Measurements from ENCODE around the gene ADGRB2. TPM values are rescaled to one million over a fixed set of nuclear protein-coding genes. Genes with fewer than 3 reads are reported as not detected.

ADGRB2 gene
- polyA plus RNA-seq, 3 donors: not detected

- WGBS (ENCODE audit: insufficient coverage): 52% methylated on average over 7 of the region's 7 CpGs
Measured at GRCh38 chr1:31746687-31747086, 17.5 kb downstream of the ADGRB2 start.

GRCh38 chr1:31745946-31746670, 18.0 kb downstream of the ADGRB2 start:
- H3K36me3 ChIP-seq (replicated peaks in 1 of 2; ENCODE audit: control insufficient read depth in 1 of 2, insufficient read depth in 2 of 2, low read length in 2 of 2): no peaks in the 10 kb centered on the region
- no peaks in the 10 kb centered on the region for H3K9me3 ChIP-seq (replicated peaks in 1 of 2; ENCODE audit: control insufficient read depth in 1 of 2, insufficient read depth in 1 of 2, low read length in 2 of 2)
- Mint-ChIP-seq H3K36me3 (no peaks in the 10 kb centered on the region), H3K27ac (peak overlapping the region in 1 of 7 donors; percentile 13), H3K9me3 (peaks cover 0 to 1% (median 0%) of the 10 kb centered on the region in 7 donors), H3K27me3 (ENCODE audit: low read depth in 3 of 3) (peaks cover 12 to 23% (median 23%) of the 10 kb centered on the region in 3 donors), H3K4me1 (peaks cover 16% of the 10 kb centered on the region), H3K4me3 (no peak overlapping the region)
- 55% methylated on average over 15 of the region's 15 CpGs for WGBS (ENCODE audit: insufficient coverage)
- H2AFZ ChIP-seq (ENCODE audit: insufficient read depth, low read depth, low read length, poor library complexity, severe bottlenecking): no peak overlapping the region
- H3K4me1 ChIP-seq (ENCODE audit: control insufficient read depth in 1 of 2, insufficient read depth in 2 of 2, low read length in 2 of 2): peaks cover 5 to 10% of the 10 kb centered on the region in 2 donors
- no peak overlapping the region for H3K27ac ChIP-seq (ENCODE audit: low read depth in 1 of 2, low read length in 2 of 2)
- H3K9ac ChIP-seq (ENCODE audit: insufficient read depth, low read length, poor library complexity, severe bottlenecking): no peak overlapping the region
- H3K4me2 ChIP-seq (replicated peaks; ENCODE audit: extremely low read depth, low read length, poor library complexity, severe bottlenecking): no peak overlapping the region
- no peaks in the 10 kb centered on the region for H4K20me1 ChIP-seq (ENCODE audit: insufficient read depth, low read length)
- H3K4me3 ChIP-seq (replicated peaks in 1 of 3; ENCODE audit: low read depth in 2 of 3, low read length in 3 of 3): no peak overlapping the region
- no peak for DNase-seq
- peak; percentile 31 for TF ChIP-seq CTCF (IDR thresholded peaks at IDR 0.05)
- no peaks in the 10 kb centered on the region for H3K79me2 ChIP-seq (ENCODE audit: insufficient read depth, low read length)
- intact Hi-C loops (cut with micrococcal nuclease): no loop called here
- peaks cover 0 to 10% of the 10 kb centered on the region in 2 donors for H3K27me3 ChIP-seq (ENCODE audit: control insufficient read depth in 2 of 2, insufficient read depth in 2 of 2, low read length in 2 of 2)

More at GRCh38 chr1:31746687-31747086, 17.5 kb downstream of the ADGRB2 start:
- Histone ChIP-seq H4K20me1 (ENCODE audit: insufficient read depth, low read length) (no peaks in the 10 kb centered on the region), H3K79me2 (ENCODE audit: insufficient read depth, low read length) (no peaks in the 10 kb centered on the region), H3K9ac (ENCODE audit: insufficient read depth, low read length, poor library complexity, severe bottlenecking) (no peak overlapping the region), H3K36me3 (replicated peaks in 1 of 2; ENCODE audit: control insufficient read depth in 1 of 2, insufficient read depth in 2 of 2, low read length in 2 of 2) (no peaks in the 10 kb centered on the region), H3K4me3 (replicated peaks in 1 of 3; ENCODE audit: low read depth in 2 of 3, low read length in 3 of 3) (no peak overlapping the region), H3K4me1 (ENCODE audit: control insufficient read depth in 1 of 2, insufficient read depth in 2 of 2, low read length in 2 of 2) (peaks cover 5 to 11% of the 10 kb centered on the region in 2 donors), H2AFZ (ENCODE audit: insufficient read depth, low read depth, low read length, poor library complexity, severe bottlenecking) (no peak overlapping the region), H3K27me3 (ENCODE audit: control insufficient read depth in 2 of 2, insufficient read depth in 2 of 2, low read length in 2 of 2) (peaks cover 0 to 12% of the 10 kb centered on the region in 2 donors), H3K9me3 (replicated peaks in 1 of 2; ENCODE audit: control insufficient read depth in 1 of 2, insufficient read depth in 1 of 2, low read length in 2 of 2) (no peaks in the 10 kb centered on the region), H3K27ac (ENCODE audit: low read depth in 1 of 2, low read length in 2 of 2) (no peak overlapping the region), H3K4me2 (replicated peaks; ENCODE audit: extremely low read depth, low read length, poor library complexity, severe bottlenecking) (no peak overlapping the region)
- intact Hi-C loops (cut with micrococcal nuclease): no loop called here
- no peak overlapping the region for H3K4me3 Mint-ChIP-seq
- H3K9me3 Mint-ChIP-seq: peaks cover 0 to 1% (median 0%) of the 10 kb centered on the region in 7 donors
- DNase-seq: no peak
- peaks cover 12 to 24% (median 22%) of the 10 kb centered on the region in 3 donors for H3K27me3 Mint-ChIP-seq (ENCODE audit: low read depth in 3 of 3)
- H3K27ac Mint-ChIP-seq: no peak overlapping the region
- peaks cover 18% of the 10 kb centered on the region for H3K4me1 Mint-ChIP-seq
- no peak for TF ChIP-seq CTCF (IDR thresholded peaks at IDR 0.05)
- H3K36me3 Mint-ChIP-seq: no peaks in the 10 kb centered on the region

Measured in CD14-positive monocyte (primary cell).